HG02763 (cell line): Measurements from ENCODE around the gene ZDHHC3.

Source experiments
- ATAC-seq: cut with Tn5 transposase; IDR thresholded peaks from one replicate; pipeline ENCODE4 v1.9.1; 2021; ENCODE audit warnings: mild to moderate bottlenecking, moderate library complexity; ENCODE audit not compliant: unreplicated experiment

The ZDHHC3 gene, protein sequence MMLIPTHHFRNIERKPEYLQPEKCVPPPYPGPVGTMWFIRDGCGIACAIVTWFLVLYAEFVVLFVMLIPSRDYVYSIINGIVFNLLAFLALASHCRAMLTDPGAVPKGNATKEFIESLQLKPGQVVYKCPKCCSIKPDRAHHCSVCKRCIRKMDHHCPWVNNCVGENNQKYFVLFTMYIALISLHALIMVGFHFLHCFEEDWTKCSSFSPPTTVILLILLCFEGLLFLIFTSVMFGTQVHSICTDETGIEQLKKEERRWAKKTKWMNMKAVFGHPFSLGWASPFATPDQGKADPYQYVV

DNA sequence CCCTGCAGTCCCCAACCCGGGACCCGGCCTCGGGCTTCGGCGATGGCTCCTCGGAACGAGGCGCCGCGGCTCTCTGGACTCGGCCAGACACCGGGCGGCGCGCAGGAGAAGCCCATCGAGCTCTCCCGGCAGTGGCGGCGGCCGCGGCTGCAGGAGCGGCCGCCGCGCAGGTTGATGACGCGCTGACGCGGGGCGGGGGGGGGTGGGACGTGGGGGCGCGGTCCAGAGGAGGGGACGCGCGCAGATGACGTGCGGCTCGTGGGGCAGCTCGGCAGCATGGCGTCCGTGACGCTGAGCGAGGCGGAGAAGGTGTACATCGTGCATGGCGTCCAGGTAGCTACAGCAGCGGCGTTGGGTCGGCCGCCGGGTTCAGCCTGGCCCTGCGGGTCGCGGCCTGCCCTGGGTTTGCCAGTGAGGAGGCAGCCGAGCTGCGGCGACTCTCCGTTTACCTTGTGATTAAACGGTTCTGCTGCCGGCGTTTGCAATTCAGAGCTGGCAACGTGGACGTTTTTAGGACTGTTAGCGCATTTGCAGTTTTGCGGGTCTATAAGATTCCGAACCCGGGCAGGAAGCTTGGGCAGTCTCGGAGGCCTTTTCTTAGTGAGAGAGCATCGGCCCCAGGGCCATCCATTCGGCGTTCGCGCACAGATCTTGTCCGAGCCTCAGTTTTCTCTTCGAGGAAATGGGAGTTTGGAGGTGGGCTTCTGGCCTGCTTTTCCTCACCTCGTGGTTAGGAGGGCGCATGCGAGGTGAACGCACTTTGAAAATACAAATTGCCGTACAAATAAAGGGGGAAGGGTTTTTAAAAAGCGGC is at the start of gene ZDHHC3, which contains the start of gene EXOSC7:
TSS of gene ZDHHC3 (minus strand) at position 173 of the 814 bp plus-strand sequence. CDS start 16,738 bp downstream, outside the sequence.
TSS of gene EXOSC7 (plus strand) at position 243 of the 814 bp plus-strand sequence. CDS start at position 277, 34 bp downstream.
- ATAC-seq = peak; percentile 82

DNA sequence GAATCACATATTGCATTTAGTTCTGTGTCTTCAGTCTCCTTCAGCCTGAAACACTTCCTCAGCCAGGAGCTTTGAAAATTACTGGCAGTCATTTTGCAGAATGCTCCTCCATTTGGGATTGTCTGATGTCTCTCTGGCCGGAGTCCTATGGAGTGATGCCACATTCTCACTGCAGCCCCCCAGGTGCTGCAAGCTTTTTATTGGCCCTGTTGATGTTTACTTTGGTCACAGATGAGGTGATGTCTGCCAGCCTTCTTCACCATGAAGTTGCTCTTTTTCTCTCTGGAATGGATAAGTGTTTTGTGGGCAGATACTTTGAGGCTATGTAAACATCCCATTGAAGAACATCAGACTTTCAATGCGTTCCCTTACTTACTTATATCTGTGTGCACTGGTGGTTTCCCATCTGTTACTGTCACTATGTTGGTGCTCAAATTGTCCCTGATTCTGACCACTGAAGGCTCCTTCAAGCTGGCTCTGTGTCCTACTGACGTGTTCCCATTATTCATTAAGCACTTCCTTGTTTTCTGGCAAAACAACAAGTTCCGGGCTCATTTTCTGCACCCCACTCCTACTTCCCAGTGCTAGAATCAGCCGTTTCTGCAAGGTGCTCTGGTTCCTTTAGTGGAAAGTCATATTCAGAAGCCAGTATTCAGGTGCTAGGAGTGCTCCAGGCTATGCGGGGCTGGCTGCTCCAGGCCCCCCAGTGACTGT is 48.7 kb upstream of the ZDHHC3 start:
- no peak for ATAC-seq

DNA sequence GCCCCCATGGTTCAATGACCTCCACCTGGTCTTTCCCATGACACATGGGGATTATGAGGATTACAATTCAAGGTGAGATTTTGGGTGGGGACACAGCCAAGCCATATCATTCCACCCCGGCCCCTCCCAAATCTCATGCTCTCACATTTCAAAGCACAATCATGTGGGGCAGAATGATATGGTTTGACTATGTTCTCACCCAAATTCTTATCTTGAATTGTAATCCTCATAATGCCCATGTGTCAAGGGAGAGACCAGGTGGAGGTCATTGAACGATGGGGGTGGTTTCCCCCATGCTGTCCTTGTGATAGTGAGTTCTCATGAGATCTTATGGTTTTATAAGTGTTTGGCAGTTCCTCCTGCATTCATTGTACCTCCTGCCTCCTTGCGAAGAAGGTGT is 47.7 kb upstream of the ZDHHC3 start:
- ATAC-seq = no peak

DNA sequence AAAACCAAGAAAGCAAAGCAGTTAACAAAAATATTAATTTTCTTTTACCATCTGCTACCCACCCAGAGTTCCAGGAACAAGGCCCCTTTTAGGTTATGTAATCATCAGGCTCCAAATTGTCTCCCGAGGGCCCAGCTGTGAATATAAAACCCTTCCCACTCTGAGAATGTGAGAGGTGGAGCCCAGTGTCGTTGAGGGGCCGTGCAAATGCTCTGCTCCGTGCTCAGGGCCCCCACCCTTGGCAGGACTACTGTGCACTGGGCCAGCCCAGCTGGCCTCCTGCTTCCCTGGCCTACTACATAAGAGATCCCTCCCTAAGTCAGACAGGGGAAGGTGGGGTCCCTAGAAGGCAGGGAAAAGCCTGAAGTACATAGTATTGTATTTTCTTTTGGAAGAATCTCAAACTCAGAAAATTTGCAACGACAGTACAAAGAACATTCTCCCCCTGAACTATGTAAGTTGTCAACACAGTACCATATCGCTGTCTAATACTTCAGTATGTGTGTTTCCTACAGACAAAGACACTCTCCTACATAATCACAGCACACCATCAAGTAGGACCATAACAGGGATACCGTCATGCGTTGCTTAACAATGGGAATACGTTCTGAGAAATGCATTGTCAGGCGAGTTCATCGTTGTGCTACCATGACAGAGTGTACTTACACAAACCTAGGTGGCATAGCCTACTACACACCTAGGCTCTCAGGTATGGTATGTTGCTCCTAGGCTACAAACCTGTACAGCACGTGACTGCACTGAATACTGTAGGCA is 45.7 kb upstream of the ZDHHC3 start:
- no peak for ATAC-seq

DNA sequence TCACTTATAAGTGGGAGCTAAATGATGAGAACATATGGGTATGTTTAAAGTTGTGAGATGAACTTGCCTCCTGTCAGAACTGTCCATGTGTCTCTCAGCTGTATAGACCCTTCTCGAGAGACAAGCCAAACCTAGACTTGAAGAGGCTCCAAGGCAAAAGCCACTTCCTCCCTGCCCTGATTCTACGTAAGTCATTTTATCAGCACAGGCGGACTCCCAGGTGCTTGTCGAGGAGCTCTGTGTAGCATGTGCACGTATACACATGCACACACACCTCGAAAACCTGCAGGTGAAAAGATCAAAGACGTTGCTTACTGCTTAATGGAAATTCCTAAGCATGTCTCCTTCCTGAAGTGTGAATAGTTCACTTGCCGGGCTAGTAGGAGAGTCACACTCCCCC is 44.6 kb upstream of the ZDHHC3 start:
- ATAC-seq = no peak

DNA sequence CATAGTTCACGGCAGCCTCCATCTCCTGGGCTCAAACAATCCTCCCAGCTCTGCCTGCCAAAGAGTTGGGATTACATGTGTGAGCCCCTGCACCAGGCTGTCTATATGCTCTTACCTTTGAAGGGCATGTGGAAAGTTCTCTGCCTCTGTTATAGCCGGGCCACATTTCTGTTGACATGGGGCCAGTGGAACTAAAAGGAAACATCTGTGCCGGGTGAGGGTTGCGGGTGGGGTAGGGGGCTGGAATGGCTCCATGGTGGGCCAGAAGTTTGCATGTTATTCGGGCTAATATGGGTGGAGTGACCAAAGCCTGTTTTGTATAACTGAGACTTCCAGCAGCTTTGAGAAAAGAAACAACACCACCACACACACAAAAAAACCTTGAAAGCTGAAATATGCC is 41.8 kb upstream of the ZDHHC3 start:
- no peak for ATAC-seq

DNA sequence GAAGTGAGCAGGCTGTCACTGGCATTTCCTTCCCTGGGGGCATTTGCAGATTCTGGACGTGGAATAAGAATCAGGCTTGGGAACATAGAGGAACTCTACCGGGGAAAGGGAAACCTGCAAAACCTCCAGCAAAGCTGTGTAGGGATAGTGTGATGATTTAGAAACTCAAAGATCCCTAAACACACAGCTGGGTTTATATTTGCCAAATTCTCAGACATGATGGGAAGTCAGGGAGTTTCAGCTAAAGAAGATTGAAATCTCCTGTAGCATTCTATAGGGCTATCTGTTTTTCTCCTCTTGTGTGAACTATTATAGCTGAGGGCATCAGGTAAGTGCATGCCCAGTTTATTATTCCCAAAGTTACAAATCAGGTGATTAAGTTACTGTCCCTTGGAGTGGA is 40.9 kb upstream of the ZDHHC3 start:
- ATAC-seq = no peak

DNA sequence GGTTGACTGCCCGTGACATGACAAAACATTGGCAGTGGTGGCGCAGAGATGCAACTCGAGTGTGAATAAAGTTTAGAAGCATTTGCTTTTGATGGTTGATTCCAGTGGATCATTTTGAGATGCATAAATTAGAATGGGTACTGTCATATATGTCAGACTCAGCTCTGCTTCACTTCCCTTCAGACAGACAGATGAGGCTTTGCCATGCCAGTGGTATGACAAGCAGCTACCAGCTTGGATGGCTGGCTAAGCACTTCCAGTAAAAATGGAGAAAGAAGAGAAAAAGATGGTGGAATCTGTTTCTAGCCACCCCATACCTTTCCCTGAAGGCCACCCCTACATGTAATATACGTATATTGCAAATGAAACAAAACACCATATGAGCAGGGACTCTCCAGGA is 36.6 kb upstream of the ZDHHC3 start:
- no peak for ATAC-seq

DNA sequence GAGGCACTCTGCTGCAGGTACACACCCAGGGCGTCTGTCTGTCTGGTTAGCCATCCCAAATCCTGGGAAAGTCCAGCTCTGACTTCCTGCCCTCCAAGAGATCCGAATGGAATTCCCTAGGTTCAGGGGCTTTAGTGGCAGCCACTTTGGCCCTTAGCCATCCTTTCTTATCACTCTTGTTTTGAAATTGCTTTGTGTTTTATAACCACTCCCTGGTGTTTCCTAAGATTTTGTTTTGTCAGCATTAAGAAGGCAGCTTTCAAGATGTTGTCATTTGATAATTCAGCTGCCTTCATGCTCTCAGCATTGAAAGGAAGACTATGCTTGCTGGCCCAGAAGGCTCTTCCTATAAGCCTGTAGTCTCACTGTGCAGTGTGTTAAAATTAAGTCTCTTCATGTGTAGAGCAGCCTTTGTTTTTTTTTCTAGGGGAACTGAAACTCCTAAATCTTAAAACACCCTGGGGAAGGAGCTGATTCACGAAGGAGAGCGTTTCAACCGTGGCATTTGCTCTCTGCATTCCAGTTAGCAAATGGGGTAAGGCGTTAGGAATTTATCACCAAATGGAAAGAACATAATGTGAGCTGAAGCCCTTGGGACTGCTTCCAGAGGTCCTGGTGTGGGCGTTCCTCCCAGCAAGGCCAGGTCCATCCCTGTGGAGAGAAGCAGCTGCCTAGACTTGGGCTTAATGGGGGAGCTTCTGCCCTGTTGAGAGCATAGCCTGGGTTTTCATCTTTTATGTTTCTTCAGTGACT is 36.0 kb upstream of the ZDHHC3 start:
- ATAC-seq = no peak

DNA sequence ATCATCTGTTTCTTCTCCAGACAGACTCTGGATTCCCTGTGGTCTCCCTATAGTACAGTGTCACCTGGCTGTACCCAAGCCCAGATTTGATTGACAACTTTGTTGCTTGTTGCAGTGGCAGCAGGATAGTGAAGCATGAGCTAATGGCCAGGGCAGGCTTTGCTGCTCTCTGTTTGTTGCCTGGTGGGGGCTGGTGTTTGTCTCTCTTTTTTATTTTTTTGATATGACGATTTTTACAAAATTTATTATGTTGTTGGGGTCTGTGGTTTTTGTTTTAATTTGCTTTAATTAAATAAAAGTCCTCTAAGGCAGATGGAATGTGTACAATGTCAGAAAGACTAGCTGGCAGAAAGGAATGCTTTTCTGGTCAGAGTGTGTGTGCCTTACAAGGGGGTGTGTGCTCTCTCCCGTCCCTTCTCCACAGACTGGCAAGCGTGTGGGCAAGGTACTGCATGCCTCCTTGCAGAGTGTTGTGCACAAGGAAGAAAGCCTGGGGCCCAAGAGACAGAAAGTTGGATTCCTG is 34.9 kb upstream of the ZDHHC3 start:
- ATAC-seq = no peak

DNA sequence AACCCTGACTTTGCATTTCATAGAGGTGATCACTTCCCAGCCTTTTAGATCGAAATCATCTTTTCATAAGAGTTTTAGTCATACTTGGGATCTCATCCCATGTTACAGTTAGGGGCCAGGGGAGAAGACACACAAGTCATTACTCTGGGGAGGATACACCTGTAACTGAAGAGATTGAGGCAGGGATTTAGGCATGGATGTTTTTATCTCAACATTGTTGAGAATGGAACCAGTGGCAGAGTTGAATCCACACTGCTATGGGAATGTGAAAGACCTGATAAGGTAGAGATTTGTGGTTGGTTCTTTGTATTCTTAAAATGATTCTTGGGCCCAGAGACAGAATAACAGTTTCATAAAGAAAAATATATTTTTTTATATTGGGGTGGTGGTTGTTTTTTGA is 33.9 kb upstream of the ZDHHC3 start:
- ATAC-seq = no peak

DNA sequence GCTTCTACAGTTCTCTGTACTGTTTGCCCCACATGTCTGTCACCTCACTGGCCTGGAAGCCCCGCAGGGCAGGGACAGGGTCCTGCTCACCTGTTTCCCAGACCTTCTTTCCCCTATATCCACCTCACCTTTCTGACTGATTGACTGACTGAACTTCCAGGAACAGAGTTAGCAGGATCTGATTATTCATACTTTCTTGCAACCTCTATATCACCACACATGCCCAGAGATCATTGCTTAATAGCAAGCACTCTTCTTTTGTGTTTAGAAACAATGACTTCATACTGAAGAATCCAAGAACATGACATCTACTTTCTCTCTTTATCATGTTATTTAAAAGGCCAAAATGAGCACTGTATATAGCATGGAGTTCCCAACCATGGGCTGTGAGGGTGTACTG is 32.1 kb upstream of the ZDHHC3 start:
- ATAC-seq = no peak

DNA sequence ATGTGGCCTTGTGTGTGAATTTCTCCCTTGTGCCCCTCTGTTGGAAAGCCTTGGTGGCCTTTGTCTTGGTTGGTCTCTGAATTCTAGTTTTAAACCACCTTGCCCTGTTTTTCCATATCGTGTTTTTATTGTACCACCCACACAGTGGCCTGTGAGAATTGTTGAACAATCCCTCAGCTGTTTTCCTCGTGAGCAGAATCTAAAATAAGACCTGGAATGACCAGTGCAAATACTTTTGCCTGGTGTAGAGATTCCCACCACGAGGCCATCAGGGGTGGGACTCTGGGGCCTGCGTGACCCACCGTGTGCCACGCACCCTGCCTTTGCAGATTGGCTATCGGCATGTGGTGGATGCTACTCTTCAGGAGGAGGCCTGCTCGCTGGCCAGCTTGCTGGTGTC is 31.1 kb upstream of the ZDHHC3 start:
- no peak for ATAC-seq

DNA sequence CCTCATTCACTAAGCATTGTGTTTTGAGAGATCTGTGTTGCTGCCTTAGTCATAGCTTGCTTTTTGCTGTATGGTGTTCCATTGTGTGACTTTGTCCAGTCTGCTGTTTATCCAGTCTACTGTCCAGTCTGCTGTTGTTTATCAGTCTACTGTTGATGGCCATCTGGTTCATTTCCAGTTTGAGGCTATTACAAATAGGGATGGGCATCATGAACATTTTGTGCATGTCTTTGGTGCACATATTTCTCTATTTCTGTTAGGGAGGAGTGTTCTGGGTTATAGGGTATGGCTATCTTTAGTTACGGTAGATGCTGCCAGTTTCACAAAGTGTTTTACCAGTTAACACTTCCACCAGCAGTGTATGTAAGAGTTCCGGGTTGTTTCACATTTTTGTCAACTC is 27.9 kb upstream of the ZDHHC3 start:
- no peak for ATAC-seq

DNA sequence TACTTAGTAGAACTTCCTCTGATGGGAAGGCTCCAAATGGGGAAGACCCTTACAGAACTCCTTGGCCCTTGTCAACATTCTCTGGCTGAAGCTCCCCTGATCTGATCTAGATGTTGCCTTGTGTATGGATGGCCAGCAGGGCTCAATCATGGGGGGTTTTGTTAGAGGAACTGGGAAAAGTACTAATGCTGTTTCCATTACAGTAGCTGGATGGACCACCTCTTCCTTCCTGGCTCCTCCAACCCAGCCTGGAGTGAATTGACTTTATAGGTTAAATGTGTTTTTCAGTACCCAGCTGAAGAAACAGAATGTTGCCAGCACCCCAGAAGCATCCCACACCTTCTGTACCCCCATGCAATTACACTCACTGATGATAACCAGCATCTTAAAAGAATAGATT is 27.4 kb upstream of the ZDHHC3 start:
- ATAC-seq = no peak

DNA sequence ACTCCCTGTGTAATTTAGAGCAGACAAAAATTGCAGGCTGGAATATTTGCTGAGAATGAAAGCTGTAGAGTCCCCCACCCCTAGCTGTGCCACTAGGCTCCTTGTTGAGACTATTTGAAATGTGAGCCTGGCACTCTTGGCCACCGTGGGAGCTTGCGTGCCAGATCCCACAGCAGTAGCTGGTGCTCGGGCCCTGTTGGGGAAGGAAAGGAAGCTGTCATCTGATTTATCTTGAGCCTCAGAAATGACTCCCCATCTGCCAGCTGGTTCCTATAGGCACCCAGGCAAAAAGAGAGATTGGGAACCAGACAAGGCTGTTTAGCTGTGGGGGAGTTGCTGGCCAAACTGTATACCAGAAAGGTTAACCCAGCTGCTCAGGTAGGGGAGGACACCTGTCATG is 26.7 kb upstream of the ZDHHC3 start:
- no peak for ATAC-seq

DNA sequence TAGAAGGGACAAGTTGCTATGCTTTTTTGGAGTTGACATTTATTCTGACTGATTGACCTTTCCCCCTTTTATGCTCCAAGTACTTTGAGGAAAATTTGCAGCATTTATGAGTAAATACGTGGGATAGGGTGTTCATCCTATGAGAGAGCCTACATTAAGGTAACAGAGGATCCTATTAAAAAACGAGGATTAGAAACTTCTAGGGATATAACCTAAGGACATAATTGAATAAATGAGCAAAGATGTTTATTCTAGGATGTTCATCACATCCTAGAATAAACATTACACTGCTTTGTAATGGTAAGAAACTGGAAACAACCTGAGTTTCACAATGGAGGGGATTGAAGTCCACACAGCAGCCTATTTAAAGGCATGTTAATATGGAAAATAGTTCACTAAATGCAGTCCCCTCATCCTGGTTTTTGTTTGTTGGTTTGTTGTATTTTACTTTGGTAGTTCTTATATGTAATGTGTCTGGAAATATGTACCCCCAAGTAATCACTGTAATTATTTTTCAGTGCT is 26.2 kb upstream of the ZDHHC3 start:
- no peak for ATAC-seq

DNA sequence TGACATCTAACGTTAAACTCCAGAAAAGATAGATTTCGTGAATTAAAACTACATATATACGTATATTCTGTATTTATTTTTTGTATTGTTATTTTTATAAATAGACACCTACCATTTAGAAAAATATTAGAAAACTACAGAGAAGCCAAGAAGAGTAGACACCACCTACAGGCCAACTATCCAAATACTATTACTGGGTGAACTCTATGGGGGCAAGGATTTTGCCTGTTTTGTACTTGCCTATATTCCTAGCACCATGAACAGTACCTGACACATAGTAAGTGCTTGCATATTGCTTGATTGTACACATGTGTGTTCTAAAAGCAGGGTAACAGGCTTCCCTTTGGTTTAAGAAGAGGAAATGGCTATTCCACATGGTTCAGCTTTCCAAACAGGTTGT is 25.8 kb upstream of the ZDHHC3 start:
- no peak for ATAC-seq

DNA sequence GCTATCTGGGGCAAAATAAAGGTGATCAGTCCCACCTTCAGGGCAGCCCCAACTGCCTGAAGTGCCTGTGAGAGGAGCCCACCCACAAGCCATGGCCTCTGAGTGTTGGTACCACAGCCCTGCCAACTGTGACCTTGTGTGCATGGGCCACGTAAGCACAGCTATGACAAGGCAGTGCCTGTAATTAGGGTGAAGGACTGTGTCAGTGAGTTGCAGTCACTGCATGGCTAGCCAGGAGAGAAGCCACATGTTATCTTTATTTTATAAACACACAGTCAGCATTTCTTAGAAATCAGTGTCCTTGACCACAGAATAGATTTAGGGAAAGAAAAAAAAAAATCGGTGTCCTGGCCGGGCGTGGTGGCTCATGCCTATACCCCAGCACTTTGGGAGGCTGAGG is 24.8 kb upstream of the ZDHHC3 start:
- no peak for ATAC-seq

DNA sequence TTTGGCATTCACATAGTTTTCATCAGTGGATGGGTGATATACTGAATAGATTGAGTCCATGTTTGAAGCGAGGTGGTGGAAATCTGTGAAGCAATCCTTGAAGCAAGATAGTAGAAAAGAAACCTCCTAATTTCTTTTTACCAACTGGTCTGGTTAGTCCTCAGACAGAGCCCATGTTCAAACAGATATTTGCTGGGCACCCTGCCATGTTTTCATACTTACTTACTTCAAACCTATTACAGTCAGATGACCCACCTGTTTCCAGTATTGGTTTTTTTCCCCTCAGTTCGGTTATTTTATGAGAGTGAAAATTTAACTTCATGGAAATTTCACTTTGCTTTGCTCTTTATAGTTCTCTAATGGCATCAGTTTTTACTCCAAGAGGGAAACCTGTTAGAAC is 23.8 kb upstream of the ZDHHC3 start:
- ATAC-seq = no peak
